Liver (tissue), 3 donors: ENCODE results near the gene GADD45B.

Source experiments
- JUND ChIP-seq, 2 donors: IDR thresholded peaks; 2 replicates each; pipeline ENCODE4 v1.6.1; 2016; ENCODE audit warnings: antibody characterized with exemption in 2 of 2
- TAF1 ChIP-seq: conservative IDR thresholded peaks from 2 replicates; pipeline ENCODE4 v1.6.1; 2016; ENCODE audit warnings: antibody characterized with exemption, mild to moderate bottlenecking
- YY1 ChIP-seq: IDR thresholded peaks from 2 replicates; pipeline ENCODE4 v1.6.1; 2016; ENCODE audit warnings: antibody characterized with exemption, mild to moderate bottlenecking
- TF ChIP-seq, protein P1 (sequence below): IDR thresholded peaks from 2 replicates; pipeline ENCODE4 v1.6.1; 2016; ENCODE audit warnings: antibody characterized with exemption
- TF ChIP-seq, protein P2 (sequence below): fragments of 150-350 bp; IDR thresholded peaks from 2 replicates; pipeline ENCODE4 v1.5.1; 2017; ENCODE audit warnings: improper control_type of control experiment, low read depth, low read length; ENCODE audit not compliant: missing input control
- donor health status: healthy.
- donor health status: healthy.

DNA sequence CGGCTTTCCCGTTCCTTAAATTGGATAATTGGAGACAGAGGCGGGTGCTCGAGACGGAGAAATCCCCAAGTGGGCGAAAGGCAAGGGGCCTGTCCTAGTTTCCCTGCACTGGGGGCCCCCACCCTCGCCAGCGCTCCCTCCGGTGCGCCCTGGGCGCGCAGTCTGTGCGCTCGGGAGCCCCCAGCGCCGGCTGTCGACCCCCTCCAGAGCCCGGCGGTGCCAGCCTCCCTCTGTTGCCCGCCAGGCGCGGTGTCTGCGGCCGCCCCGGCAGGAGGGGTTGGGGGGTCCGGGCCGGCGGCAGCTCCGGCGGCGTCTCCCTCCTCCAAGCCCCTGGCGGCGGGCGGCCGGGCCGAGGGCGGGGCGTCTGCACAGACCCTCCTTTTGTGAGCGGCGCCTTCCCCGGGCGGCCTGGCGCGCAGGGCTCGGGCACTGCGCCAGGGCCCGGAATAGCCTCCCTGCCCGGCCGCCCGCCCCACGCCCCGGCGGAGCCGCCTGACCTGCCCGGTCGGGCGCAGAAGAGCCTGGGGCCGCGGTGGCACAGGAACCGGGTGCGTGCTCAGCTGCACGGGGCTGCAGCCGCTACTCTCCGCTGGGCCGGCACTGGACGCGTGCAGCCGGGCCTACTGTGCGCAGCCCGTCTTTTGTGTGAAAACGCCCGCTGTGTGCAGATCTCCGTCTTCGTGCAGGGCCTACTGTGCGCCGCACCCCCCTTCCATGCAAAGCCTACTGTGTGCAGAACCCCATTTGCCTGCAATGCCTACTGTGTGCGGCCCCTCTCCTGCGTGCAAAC lies 13.2 kb downstream of the GADD45B start:
- TF ChIP-seq, protein P1, sequence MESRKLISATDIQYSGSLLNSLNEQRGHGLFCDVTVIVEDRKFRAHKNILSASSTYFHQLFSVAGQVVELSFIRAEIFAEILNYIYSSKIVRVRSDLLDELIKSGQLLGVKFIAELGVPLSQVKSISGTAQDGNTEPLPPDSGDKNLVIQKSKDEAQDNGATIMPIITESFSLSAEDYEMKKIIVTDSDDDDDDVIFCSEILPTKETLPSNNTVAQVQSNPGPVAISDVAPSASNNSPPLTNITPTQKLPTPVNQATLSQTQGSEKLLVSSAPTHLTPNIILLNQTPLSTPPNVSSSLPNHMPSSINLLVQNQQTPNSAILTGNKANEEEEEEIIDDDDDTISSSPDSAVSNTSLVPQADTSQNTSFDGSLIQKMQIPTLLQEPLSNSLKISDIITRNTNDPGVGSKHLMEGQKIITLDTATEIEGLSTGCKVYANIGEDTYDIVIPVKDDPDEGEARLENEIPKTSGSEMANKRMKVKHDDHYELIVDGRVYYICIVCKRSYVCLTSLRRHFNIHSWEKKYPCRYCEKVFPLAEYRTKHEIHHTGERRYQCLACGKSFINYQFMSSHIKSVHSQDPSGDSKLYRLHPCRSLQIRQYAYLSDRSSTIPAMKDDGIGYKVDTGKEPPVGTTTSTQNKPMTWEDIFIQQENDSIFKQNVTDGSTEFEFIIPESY, result no peak
- TF ChIP-seq TAF1 (no peak), JUND (IDR thresholded peaks at IDR 0.05) (no peak), YY1 (no peak)
- TF ChIP-seq, protein P2, sequence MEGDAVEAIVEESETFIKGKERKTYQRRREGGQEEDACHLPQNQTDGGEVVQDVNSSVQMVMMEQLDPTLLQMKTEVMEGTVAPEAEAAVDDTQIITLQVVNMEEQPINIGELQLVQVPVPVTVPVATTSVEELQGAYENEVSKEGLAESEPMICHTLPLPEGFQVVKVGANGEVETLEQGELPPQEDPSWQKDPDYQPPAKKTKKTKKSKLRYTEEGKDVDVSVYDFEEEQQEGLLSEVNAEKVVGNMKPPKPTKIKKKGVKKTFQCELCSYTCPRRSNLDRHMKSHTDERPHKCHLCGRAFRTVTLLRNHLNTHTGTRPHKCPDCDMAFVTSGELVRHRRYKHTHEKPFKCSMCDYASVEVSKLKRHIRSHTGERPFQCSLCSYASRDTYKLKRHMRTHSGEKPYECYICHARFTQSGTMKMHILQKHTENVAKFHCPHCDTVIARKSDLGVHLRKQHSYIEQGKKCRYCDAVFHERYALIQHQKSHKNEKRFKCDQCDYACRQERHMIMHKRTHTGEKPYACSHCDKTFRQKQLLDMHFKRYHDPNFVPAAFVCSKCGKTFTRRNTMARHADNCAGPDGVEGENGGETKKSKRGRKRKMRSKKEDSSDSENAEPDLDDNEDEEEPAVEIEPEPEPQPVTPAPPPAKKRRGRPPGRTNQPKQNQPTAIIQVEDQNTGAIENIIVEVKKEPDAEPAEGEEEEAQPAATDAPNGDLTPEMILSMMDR, result no peak
